H1 (cell line): ENCODE measurements around the gene DUOXA2. TPM values are rescaled to one million over a fixed set of nuclear protein-coding genes. Genes with fewer than 3 reads are reported as not detected.
"Not testable (repeated sequence)": the region's sequence is repeated elsewhere in the genome, so short reads cannot be mapped to it uniquely, and the experiment has no call there.

Experiments
- CTCF ChIA-PET: fragments of 300-600 bp; sonication (Branson Sonifier 250); formaldehyde crosslinking; loops from one replicate; lab custom pipeline; 2021; ENCODE audit not compliant: partially characterized antibody; lab: Charles Lee
- POLR2A ChIA-PET: fragments of 300-600 bp; sonication (Branson Sonifier 250); formaldehyde crosslinking; loops from one replicate; lab custom pipeline; 2021; ENCODE audit warnings: inconsistent platforms; ENCODE audit not compliant: partially characterized antibody; lab: Charles Lee
- DNase-seq, 2 experiments: peaks; one replicate each; pipeline versions ENCODE4 v3.0.0 to v3.0.0-alpha.2; 2010 to 2022; ENCODE audit warnings: low spot score in 2 of 2, low read depth in 1 of 2, mixed read lengths in 1 of 2
- FAIRE-seq: peaks from 2 replicates; lab custom pipeline; 2011; peaks lifted over from hg19 to GRCh38; lab: Jason Lieb, UNC
- H2AFZ ChIP-seq: 2 replicates; pipeline ENCODE4 v1.8.1; 2012; ENCODE audit warnings: low read length, inconsistent platforms
- H2AK5ac ChIP-seq: 2 replicates; pipeline ENCODE4 v1.6.1; 2013; ENCODE audit warnings: low read depth, low read length
- H2BK120ac ChIP-seq: replicated peaks from 2 replicates; pipeline ENCODE3; 2013; ENCODE audit warnings: low read depth, low read length, inconsistent platforms
- H2BK12ac ChIP-seq: 2 replicates; pipeline ENCODE4 v1.6.1; 2013; ENCODE audit warnings: low read depth, low read length
- H2BK15ac ChIP-seq: 2 replicates; pipeline ENCODE4 v1.6.1; 2013; ENCODE audit warnings: low read length
- H2BK20ac ChIP-seq: 2 replicates; pipeline ENCODE4 v1.6.1; 2013; ENCODE audit warnings: low read length
- H2BK5ac ChIP-seq: 2 replicates; pipeline ENCODE4 v1.6.1; 2013; ENCODE audit warnings: low read depth, low read length
- H3K14ac ChIP-seq: 2 replicates; pipeline ENCODE4 v1.6.1; 2013; ENCODE audit warnings: inconsistent platforms; ENCODE audit not compliant: insufficient read length
- H3K18ac ChIP-seq: 2 replicates; pipeline ENCODE4 v1.6.1; 2013; ENCODE audit warnings: low read length; ENCODE audit errors: extremely low read depth
- H3K23ac ChIP-seq: 2 replicates; pipeline ENCODE4 v1.6.1; 2013; ENCODE audit warnings: inconsistent platforms; ENCODE audit not compliant: insufficient read length
- H3K23me2 ChIP-seq: 2 replicates; pipeline ENCODE4 v1.6.1; 2013; ENCODE audit warnings: low read depth, low read length
- H3K27ac ChIP-seq: 2 replicates; pipeline ENCODE4 v1.6.1; 2011; ENCODE audit warnings: low read depth, low read length, inconsistent platforms
- H3K27me3 ChIP-seq, 4 experiments: replicated peaks in 1 of 4; 1 replicate in 1 of 4; 2 replicates in 3 of 4; pipeline versions ENCODE4 v1.6.1 to v1.8.1; 2011 to 2013; ENCODE audit warnings: low read length in 3 of 4, mild to moderate bottlenecking in 3 of 4, inconsistent platforms in 2 of 4, mixed read lengths in 2 of 4, moderate library complexity in 1 of 4; ENCODE audit not compliant: control insufficient read depth in 3 of 4, insufficient read depth in 3 of 4; ENCODE audit errors: extremely low read depth in 1 of 4
- H3K36me3 ChIP-seq, 4 experiments: 2 replicates each; pipeline versions ENCODE4 v1.6.1 to v1.8.1; 2011 to 2013; ENCODE audit warnings: mild to moderate bottlenecking in 4 of 4, low read length in 3 of 4, moderate library complexity in 2 of 4, control low read depth in 1 of 4, inconsistent platforms in 1 of 4; ENCODE audit not compliant: insufficient read depth in 4 of 4, control insufficient read depth in 2 of 4
- H3K4ac ChIP-seq: replicated peaks from 2 replicates; pipeline ENCODE3; 2013; ENCODE audit warnings: low read length, low read depth, mixed read lengths, inconsistent platforms; ENCODE audit not compliant: insufficient read length
- H3K4me1 ChIP-seq, 4 experiments: replicated peaks in 1 of 4; 1 replicate in 1 of 4; 2 replicates in 3 of 4; pipeline versions ENCODE4 v1.6.1 to v1.8.1; 2011 to 2013; ENCODE audit warnings: low read length in 3 of 4, inconsistent platforms in 2 of 4, mixed read lengths in 1 of 4; ENCODE audit not compliant: insufficient read depth in 4 of 4, control insufficient read depth in 3 of 4
- H3K4me2 ChIP-seq, 2 experiments: 2 replicates each; pipeline versions ENCODE4 v1.6.1 to v1.8.1; 2011 to 2013; ENCODE audit warnings: low read depth in 2 of 2, low read length in 2 of 2, control low read depth in 1 of 2, inconsistent platforms in 1 of 2, mild to moderate bottlenecking in 1 of 2; ENCODE audit not compliant: insufficient read depth in 1 of 2
- H3K4me3 ChIP-seq, 4 experiments: fragments of 200-600, 300-600 bp in 1 of 4; sonication (generic), shearing (Covaris generic), sonication (Bioruptor Twin) in 1 of 4; 2 replicates each; pipeline versions ENCODE4 v1.5.1 to v1.8.1; 2011 to 2016; ENCODE audit warnings: low read length in 4 of 4, low read depth in 3 of 4, control low read depth in 2 of 4, inconsistent platforms in 2 of 4, mild to moderate bottlenecking in 2 of 4, mixed read lengths in 1 of 4, moderate library complexity in 1 of 4; ENCODE audit not compliant: insufficient read depth in 2 of 4; ENCODE audit errors: extremely low read depth in 1 of 4
- H3K56ac ChIP-seq: replicated peaks from 2 replicates; pipeline ENCODE3; 2013; ENCODE audit warnings: low read depth, mild to moderate bottlenecking, mixed read lengths, low read length, inconsistent platforms; ENCODE audit not compliant: insufficient read length
- H3K79me1 ChIP-seq: 2 replicates; pipeline ENCODE4 v1.6.1; 2013; ENCODE audit warnings: low read depth, low read length, control low read depth
- H3K79me2 ChIP-seq, 2 experiments: 2 replicates each; pipeline versions ENCODE4 v1.6.1 to v1.8.1; 2012 to 2013; ENCODE audit warnings: low read length in 2 of 2, mild to moderate bottlenecking in 2 of 2, inconsistent platforms in 1 of 2; ENCODE audit not compliant: insufficient read depth in 2 of 2, control insufficient read depth in 1 of 2
- H3K9ac ChIP-seq, 4 experiments: replicated peaks in 1 of 4; 1 replicate in 1 of 4; 2 replicates in 3 of 4; pipeline versions ENCODE4 v1.6.1 to v1.8.1; 2011 to 2013; ENCODE audit warnings: low read depth in 3 of 4, low read length in 3 of 4, control low read depth in 2 of 4, mild to moderate bottlenecking in 2 of 4, moderate library complexity in 2 of 4, inconsistent platforms in 1 of 4; ENCODE audit errors: extremely low read depth in 1 of 4
- H3K9me3 ChIP-seq, 2 experiments: 2 replicates each; pipeline versions ENCODE4 v1.6.1 to v1.8.1; 2012 to 2013; ENCODE audit warnings: mild to moderate bottlenecking in 2 of 2, moderate library complexity in 2 of 2, control low read depth in 1 of 2, inconsistent platforms in 1 of 2, low read depth in 1 of 2, low read length in 1 of 2, mixed read lengths in 1 of 2; ENCODE audit not compliant: insufficient read depth in 2 of 2
- H4K20me1 ChIP-seq, 2 experiments: replicated peaks in 1 of 2; 2 replicates each; pipeline versions ENCODE3 to v1.8.1; 2011 to 2013; ENCODE audit warnings: inconsistent platforms in 2 of 2, low read length in 2 of 2, mild to moderate bottlenecking in 1 of 2; ENCODE audit not compliant: insufficient read depth in 2 of 2, control insufficient read depth in 1 of 2
- H4K5ac ChIP-seq: 2 replicates; pipeline ENCODE4 v1.6.1; 2013; ENCODE audit warnings: low read length, low read depth, mixed read lengths, inconsistent platforms; ENCODE audit not compliant: insufficient read length
- H4K8ac ChIP-seq: 2 replicates; pipeline ENCODE4 v1.8.0; 2013; ENCODE audit warnings: mild to moderate bottlenecking, moderate library complexity, low read length, inconsistent platforms; ENCODE audit not compliant: insufficient read depth; ENCODE audit errors: extremely low read depth
- H4K91ac ChIP-seq: replicated peaks from 2 replicates; pipeline ENCODE3; 2013; ENCODE audit warnings: low read length, mixed read lengths, inconsistent platforms; ENCODE audit not compliant: insufficient read length
- WGBS, 2 experiments: shearing (Covaris generic) in 1 of 2; methylation state at CpG; one replicate each; pipeline versions ENCODE4 v1.1.6 to v1.1.7; 2013 to 2015; ENCODE audit warnings: low lambda C conversion rate in 2 of 2, mixed read lengths in 2 of 2, inconsistent platforms in 1 of 2, low coverage in 1 of 2, missing lambda C conversion rate in 1 of 2; ENCODE audit not compliant: insufficient replicate concordance in 2 of 2, insufficient coverage in 1 of 2, insufficient read length in 1 of 2; ENCODE audit errors: extremely low coverage in 1 of 2, missing lambda C conversion rate in 1 of 2; 5-methylcytosine and 5-hydroxymethylcytosine counted together
- polyA plus RNA-seq, 7 experiments: library from polyadenylated mRNA; depleted of rRNA in 3 of 7; stranded (reverse) in 5 of 7; unstranded in 2 of 7; fragments of >200 nt in 5 of 7; fragments of 200-250 nt in 2 of 7; gene quantifications; 1 replicate in 5 of 7; 2 replicates in 1 of 7; 4 replicates in 1 of 7; pipeline versions ENCODE4 v1.2.1 to v1.2.3, GENCODE V29; 2011 to 2013; ENCODE audit warnings: missing spikeins in 2 of 7, mixed read lengths in 2 of 7
- total RNA-seq: library from RNA; stranded (reverse); fragmentation: NEBNext Ultra II Directional; extraction: Animal tissue kit (Norgen Biotek cat#: 25700); gene quantifications from 2 replicates; pipeline ENCODE4 v1.2.1, GENCODE V29; 2021

Gene DUOXA2
- total and polyA plus RNA-seq, 2 of the 8 experiments (the other 6 are each of a cell fraction or from before 2014, with no cell fraction given) = 0.05 TPM; not detected in 1

DNA sequence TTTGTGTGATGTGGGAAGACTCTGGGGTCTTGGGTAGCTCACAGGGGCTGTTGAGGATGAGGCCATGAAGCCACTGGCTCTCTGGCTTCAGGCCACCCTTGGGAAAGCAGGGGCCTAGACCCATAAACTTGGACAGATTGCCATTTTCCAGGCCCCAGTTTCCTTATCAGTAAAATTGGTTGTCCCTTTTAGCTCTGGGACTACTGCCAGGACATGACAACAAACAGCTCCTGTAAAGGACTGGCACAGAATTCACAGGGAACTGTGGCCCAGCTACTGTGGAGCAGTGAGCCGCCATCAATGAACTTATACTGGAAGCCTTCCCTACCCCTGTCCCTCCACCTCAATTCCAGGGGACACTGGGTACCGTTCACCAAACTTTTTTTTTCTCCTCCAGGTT is 36.7 kb upstream of the DUOXA2 start:
- H3K4me3 ChIP-seq, H3K9me3 ChIP-seq, CTCF ChIA-PET, H3K79me1 ChIP-seq, H4K20me1 ChIP-seq, H2BK120ac ChIP-seq, FAIRE-seq, H2BK5ac ChIP-seq, H3K4me2 ChIP-seq, H3K36me3 ChIP-seq, H3K56ac ChIP-seq, H2BK20ac ChIP-seq, H3K23ac ChIP-seq, H3K23me2 ChIP-seq, H2BK15ac ChIP-seq, H3K79me2 ChIP-seq, H3K14ac ChIP-seq, H3K4me1 ChIP-seq, POLR2A ChIA-PET, H4K5ac ChIP-seq, H2BK12ac ChIP-seq, H3K27ac ChIP-seq, H3K9ac ChIP-seq, H2AK5ac ChIP-seq, DNase-seq, H3K27me3 ChIP-seq, H4K91ac ChIP-seq, H3K4ac ChIP-seq, H2AFZ ChIP-seq, H4K8ac ChIP-seq, H3K18ac ChIP-seq: not testable (repeated sequence)
- WGBS, 2 experiments = 92% methylated on average over 2 of the region's 2 CpGs; no CpG with 5 or more reads in 1 of the 2 experiments

DNA sequence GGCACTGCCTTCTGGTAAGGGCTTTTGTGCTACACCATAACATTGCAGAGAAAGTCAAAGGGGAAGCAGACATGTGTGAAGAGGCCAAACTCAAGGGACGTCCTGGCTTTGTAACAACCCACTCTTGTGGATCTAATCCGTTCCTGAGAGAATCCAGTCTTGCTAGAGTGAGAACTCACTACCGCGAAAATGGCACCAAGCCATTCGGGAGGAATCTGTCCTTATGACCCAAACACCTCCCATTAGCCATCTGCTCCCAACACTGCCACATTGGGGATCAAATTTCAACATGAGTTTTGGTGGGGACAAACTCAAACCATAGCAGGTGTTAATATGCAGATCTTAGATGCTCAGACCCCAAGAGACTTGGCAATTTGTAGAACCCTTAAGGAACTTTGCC is 34.9 kb upstream of the DUOXA2 start:
- CTCF ChIA-PET = interaction anchor here (1.3 to 2.7 kb wide), 2 partner anchors 10 to 15 kb away, joined by 3 to 7 read pairs; no protein-coding TSS in a partner anchor
- not testable (repeated sequence) for H3K18ac ChIP-seq

More for the DNA sequence above, 34.9 kb upstream of the DUOXA2 start:
- not testable (repeated sequence) for H3K9ac ChIP-seq, H3K27me3 ChIP-seq, H3K4me1 ChIP-seq, H3K23ac ChIP-seq, H3K9me3 ChIP-seq, H2BK5ac ChIP-seq, DNase-seq, H3K4ac ChIP-seq, H3K4me2 ChIP-seq, H2BK15ac ChIP-seq, FAIRE-seq, H3K27ac ChIP-seq, H3K79me1 ChIP-seq, H2BK120ac ChIP-seq, H2AK5ac ChIP-seq, H3K79me2 ChIP-seq, H3K36me3 ChIP-seq, H2AFZ ChIP-seq, H2BK20ac ChIP-seq, H3K4me3 ChIP-seq, H2BK12ac ChIP-seq, H4K8ac ChIP-seq, H4K5ac ChIP-seq, H3K23me2 ChIP-seq, H3K56ac ChIP-seq, H4K91ac ChIP-seq, H4K20me1 ChIP-seq, H3K14ac ChIP-seq
- 82% methylated on average over 5 of the region's 5 CpGs; no CpG with 5 or more reads in 1 of the 2 experiments for WGBS, 2 experiments
- POLR2A ChIA-PET = interaction anchor here (0.7 kb wide), 1 partner anchor 109 kb away, joined by 3 read pairs; no protein-coding TSS in a partner anchor
